ENCODE results near the gene NEAT1.
A peak's percentile ranks its signal among the peaks of the same experiment; 100 is the strongest.

The NEAT1 gene

GRCh38 chr11:65476632-65477148 is 54.1 kb downstream of the NEAT1 start:
- Histone ChIP-seq H3K4me3 (ENCODE audit: low read depth, low read length) (peak overlapping the region; percentile 97), H3K36me3 (ENCODE audit: control insufficient read depth, insufficient read depth, low read length) (no peaks in the 10 kb centered on the region), H3K79me2 (peaks cover 23% of the 10 kb centered on the region)

DNA sequence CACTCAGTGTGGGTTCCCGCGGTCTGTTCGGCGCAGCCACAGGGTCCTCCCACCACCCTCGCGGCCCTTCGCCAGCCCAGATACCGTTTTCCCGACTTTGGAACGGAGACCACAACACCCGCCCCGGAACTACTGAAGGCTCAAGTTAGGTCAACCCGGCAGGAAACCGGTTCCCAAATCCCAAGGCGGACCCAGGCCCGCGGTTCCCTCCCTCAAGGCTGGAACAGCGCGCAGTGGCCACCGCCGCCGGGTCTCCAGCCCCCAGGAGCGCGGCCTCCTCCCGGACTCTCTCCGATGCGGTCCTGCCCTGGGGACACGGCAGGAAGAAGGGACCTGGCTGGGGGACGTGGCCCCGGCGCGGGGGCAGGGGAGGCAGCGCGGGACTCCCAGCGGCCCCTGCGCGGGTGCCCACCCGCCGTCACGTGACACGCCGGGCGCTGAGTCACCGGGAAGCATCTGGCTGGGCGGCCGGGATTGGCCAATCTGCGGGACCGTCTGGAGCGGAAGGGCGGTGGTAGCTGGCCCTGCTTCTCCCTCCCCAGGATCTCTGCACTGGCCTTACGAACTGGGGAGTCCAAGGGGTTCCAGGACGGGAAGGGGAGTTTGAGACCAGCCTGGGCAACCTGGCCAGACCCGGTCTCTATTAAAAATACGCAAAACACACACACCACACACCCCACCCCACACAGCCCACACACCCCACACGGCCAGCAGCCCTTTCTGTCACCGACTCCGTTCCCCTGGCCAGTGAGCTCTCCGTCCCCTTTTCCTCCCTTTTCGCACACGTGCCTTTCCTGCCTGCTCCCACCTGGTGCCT is 54.8 kb downstream of the NEAT1 start:
- H3K4me3 ChIP-seq (ENCODE audit: low read depth, low read length), result peak overlapping the region; percentile 97
- H3K4me2 ChIP-seq (ENCODE audit: low read length), result peak overlapping the region; percentile 93
- no peaks in the 10 kb centered on the region for H3K36me3 ChIP-seq (ENCODE audit: control insufficient read depth, insufficient read depth, low read length)
- H3K9ac ChIP-seq, result peak overlapping the region; percentile 16
- peaks cover 22% of the 10 kb centered on the region for H3K4me1 ChIP-seq
- peak overlapping the region; percentile 96 for H3K27ac ChIP-seq
- H3K9me3 ChIP-seq (ENCODE audit: control insufficient read depth, low read length), result no peaks in the 10 kb centered on the region
- peaks cover 24% of the 10 kb centered on the region for H3K79me2 ChIP-seq
- H3K27me3 ChIP-seq (ENCODE audit: control insufficient read depth, insufficient read depth, low read length), result no peaks in the 10 kb centered on the region
- TF ChIP-seq, protein P1, sequence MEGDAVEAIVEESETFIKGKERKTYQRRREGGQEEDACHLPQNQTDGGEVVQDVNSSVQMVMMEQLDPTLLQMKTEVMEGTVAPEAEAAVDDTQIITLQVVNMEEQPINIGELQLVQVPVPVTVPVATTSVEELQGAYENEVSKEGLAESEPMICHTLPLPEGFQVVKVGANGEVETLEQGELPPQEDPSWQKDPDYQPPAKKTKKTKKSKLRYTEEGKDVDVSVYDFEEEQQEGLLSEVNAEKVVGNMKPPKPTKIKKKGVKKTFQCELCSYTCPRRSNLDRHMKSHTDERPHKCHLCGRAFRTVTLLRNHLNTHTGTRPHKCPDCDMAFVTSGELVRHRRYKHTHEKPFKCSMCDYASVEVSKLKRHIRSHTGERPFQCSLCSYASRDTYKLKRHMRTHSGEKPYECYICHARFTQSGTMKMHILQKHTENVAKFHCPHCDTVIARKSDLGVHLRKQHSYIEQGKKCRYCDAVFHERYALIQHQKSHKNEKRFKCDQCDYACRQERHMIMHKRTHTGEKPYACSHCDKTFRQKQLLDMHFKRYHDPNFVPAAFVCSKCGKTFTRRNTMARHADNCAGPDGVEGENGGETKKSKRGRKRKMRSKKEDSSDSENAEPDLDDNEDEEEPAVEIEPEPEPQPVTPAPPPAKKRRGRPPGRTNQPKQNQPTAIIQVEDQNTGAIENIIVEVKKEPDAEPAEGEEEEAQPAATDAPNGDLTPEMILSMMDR (IDR thresholded peaks at IDR 0.05), result no peak
- peak overlapping the region; percentile 59 for H2AFZ ChIP-seq

More at GRCh38 chr11:65476632-65477148, 54.1 kb downstream of the NEAT1 start:
- Histone ChIP-seq H3K27ac (peak overlapping the region; percentile 96), H2AFZ (peak overlapping the region; percentile 59), H3K9ac (peak overlapping the region; percentile 16), H3K27me3 (ENCODE audit: control insufficient read depth, insufficient read depth, low read length) (no peaks in the 10 kb centered on the region), H3K4me2 (ENCODE audit: low read length) (peak overlapping the region; percentile 93), H3K9me3 (ENCODE audit: control insufficient read depth, low read length) (no peaks in the 10 kb centered on the region), H3K4me1 (peaks cover 24% of the 10 kb centered on the region)
- TF ChIP-seq, protein P1 (IDR thresholded peaks at IDR 0.05), result no peak

DNA sequence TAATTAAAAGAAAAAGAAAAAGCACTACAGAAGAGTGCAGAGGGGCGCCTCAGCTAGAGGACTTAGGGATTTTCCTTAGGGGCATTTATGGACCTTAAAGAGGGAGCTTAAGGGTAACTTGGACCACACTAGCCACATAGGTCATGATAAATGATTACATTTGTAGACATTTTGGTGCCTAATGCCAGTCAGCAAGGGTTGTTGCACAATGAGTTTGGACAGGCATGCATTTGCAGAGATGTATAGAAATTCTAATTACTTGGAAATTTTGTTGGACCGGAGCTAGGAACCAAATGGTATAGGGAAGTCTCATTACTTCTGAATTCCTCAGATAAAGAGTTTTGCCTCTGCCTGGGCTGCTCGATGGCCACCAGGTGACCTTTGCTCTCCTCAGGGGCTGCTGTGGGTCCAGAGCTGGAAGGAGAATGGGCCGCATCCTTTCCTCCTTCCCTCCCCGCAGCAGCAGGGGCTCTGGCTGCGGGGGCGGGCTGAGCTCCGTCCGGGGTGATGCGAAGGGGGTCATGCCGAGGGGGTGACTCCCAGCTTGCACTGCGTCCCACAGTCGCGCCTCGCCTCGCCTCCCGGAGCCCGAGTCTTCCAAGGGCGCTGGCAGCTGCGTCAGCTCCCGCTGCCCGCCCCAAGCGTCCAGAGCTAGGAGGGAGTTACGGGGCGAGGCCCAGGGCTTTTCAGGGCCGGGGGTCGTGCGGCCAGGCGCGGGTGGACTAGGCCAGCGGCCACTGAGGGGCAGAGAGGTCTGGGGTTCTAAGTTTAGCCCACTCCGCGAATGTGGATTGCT is 56.0 kb downstream of the NEAT1 start:
- H3K9ac ChIP-seq, result no peak overlapping the region
- H3K4me2 ChIP-seq (ENCODE audit: low read length), result no peak overlapping the region
- peak overlapping the region; percentile 68 for H2AFZ ChIP-seq
- no peaks in the 10 kb centered on the region for H3K27me3 ChIP-seq (ENCODE audit: control insufficient read depth, insufficient read depth, low read length)
- peak overlapping the region; percentile 96 for H3K27ac ChIP-seq
- H3K4me3 ChIP-seq (ENCODE audit: low read depth, low read length), result peak overlapping the region; percentile 37
- no peaks in the 10 kb centered on the region for H3K9me3 ChIP-seq (ENCODE audit: control insufficient read depth, low read length)
- H3K4me1 ChIP-seq, result peaks cover 22% of the 10 kb centered on the region
- TF ChIP-seq, protein P1 (IDR thresholded peaks at IDR 0.05), result no peak
- peaks cover 19% of the 10 kb centered on the region for H3K79me2 ChIP-seq
- no peaks in the 10 kb centered on the region for H3K36me3 ChIP-seq (ENCODE audit: control insufficient read depth, insufficient read depth, low read length)

DNA sequence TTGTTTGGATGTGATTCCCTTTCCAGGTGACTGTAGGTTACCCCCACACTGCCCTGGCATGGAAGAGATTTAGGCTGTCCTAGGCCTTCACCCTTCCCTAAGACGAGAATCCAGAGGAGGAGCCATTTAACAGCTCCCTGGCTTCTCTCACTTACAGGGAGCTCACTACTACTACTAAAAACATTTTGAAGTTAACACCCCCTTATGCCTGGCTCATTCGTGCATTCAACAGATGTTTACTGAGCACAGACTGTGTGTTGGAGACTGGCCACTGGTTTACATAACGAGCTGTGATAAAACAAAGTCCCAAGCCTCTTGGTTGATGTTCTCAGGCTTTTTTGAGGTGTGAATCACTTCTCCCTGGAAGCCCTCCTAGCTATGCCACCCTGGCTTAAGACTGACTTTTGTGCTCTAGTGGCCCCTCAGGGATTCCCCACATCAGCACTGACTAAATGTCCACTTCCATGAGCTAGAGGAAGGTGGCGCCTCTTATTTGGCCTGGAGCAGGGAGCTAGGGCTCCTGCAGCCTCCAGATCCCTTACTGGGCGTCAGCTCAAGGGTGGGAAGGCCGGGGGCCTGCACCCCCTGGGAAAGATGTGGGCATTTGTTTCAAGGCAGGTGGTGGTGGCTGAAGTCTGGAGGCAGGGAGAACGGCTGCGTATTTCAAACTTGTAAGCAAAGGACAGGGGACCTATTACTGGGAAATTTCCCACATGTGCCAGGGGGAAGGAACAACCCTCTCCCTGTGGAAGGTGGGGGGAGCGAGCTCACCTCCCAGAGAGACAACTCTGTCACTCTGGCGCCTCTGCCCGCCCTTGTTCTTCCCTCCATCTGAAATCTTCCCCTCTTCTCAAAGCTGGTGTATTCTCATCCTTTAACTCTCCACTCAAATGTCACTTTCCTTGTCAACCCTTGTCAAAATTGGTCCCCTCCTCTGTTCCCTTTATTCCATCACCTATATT is 56.9 kb downstream of the NEAT1 start:
- Histone ChIP-seq H3K4me1 (peaks cover 22% of the 10 kb centered on the region), H3K9me3 (ENCODE audit: control insufficient read depth, low read length) (no peaks in the 10 kb centered on the region), H3K36me3 (ENCODE audit: control insufficient read depth, insufficient read depth, low read length) (no peaks in the 10 kb centered on the region), H3K9ac (no peak overlapping the region), H3K4me2 (ENCODE audit: low read length) (peak overlapping the region; percentile 26), H3K4me3 (ENCODE audit: low read depth, low read length) (peak overlapping the region; percentile 37), H3K27ac (peak overlapping the region; percentile 96), H3K27me3 (ENCODE audit: control insufficient read depth, insufficient read depth, low read length) (no peaks in the 10 kb centered on the region), H2AFZ (peak overlapping the region; percentile 68), H3K79me2 (peaks cover 20% of the 10 kb centered on the region)
- TF ChIP-seq, protein P1 (IDR thresholded peaks at IDR 0.05), result peak; percentile 35
